ENCODE results near the gene OAS3. TPM values are rescaled to one million over a fixed set of nuclear protein-coding genes. Genes with fewer than 3 reads are reported as not detected.

Gene OAS3
- polyA plus RNA-seq, 1 of the 3 experiments (the other 2 are of a cell fraction): 3.0 TPM

DNA sequence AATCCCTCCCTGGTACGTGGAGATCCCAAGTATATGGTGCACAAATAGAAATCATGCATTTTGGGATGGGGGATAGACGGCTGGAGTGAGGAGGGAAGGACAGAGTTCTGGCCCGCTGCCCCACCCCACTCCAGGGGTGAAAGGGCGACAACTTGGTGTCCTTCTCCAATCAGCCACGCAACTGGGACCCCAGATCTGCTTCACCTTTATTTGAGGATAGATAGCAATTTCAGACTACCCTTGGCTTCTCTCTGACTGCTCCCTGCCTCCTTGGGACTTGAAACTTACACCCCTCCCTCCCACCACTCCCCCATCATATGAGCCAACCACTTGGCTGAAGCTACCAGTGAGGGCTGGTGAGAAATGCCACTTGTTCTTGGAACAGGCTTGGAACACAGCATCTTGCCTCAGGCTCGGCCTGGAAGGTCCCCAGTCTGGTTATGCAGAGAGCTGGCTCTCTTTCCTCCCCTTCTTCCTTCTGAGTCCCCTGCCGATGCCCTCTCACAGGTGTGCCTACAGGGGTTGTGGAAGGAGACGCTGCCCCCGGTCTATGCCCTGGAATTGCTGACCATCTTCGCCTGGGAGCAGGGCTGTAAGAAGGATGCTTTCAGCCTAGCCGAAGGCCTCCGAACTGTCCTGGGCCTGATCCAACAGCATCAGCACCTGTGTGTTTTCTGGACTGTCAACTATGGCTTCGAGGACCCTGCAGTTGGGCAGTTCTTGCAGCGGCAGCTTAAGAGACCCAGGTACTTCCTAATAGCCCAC lies 8.1 kb downstream of the OAS3 start (continued):
- TF ChIP-seq PBX3 (IDR thresholded peaks at IDR 0.05) (no peak), JUND (IDR thresholded peaks at IDR 0.05) (no peak)

- H3K9me3 ChIP-seq: no peaks in the 10 kb centered on the region
- no peak overlapping the region for H3K9ac ChIP-seq
- H3K4me3 ChIP-seq (ENCODE audit: low read depth in 2 of 2, low read length in 1 of 2): no peak overlapping the region
- no peaks in the 10 kb centered on the region for H3K9me2 ChIP-seq
- H3K27ac ChIP-seq (ENCODE audit: low read depth in 2 of 2, low read length in 1 of 2): no peak overlapping the region
- H2AFZ ChIP-seq (ENCODE audit: low read depth): no peak overlapping the region
- H3K36me3 ChIP-seq (replicated peaks in 1 of 2; ENCODE audit: control insufficient read depth in 1 of 2, insufficient read depth in 2 of 2, low read length in 1 of 2): no peaks in the 10 kb centered on the region
- TF ChIP-seq, protein P1, sequence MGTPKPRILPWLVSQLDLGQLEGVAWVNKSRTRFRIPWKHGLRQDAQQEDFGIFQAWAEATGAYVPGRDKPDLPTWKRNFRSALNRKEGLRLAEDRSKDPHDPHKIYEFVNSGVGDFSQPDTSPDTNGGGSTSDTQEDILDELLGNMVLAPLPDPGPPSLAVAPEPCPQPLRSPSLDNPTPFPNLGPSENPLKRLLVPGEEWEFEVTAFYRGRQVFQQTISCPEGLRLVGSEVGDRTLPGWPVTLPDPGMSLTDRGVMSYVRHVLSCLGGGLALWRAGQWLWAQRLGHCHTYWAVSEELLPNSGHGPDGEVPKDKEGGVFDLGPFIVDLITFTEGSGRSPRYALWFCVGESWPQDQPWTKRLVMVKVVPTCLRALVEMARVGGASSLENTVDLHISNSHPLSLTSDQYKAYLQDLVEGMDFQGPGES (IDR thresholded peaks at IDR 0.05; ENCODE audit: low read depth, low read length): no peak
- TF ChIP-seq USF1 (IDR thresholded peaks at IDR 0.05; ENCODE audit: borderline replicate concordance, low read depth): no peak
- no peak for TF ChIP-seq YY1 (IDR thresholded peaks at IDR 0.05; ENCODE audit: low read depth)
- TF ChIP-seq CHD2 (IDR thresholded peaks at IDR 0.05; ENCODE audit: low read length, partially characterized antibody): no peak
- TF ChIP-seq SIN3A (IDR thresholded peaks at IDR 0.05; ENCODE audit: borderline replicate concordance, low read depth, low read length): no peak
- TF ChIP-seq SMC3 (IDR thresholded peaks at IDR 0.05; ENCODE audit: low read depth, low read length): no peak
- no peak for TF ChIP-seq EP300 (IDR thresholded peaks at IDR 0.05; ENCODE audit: borderline replicate concordance in 1 of 2, low read depth in 1 of 2, low read length in 1 of 2)
- TF ChIP-seq FOXJ3 (CRISPR knock-in tag; IDR thresholded peaks at IDR 0.05): no peak
- TF ChIP-seq FOXM1 (IDR thresholded peaks at IDR 0.05; ENCODE audit: low read depth): no peak
- TF ChIP-seq, protein P2, sequence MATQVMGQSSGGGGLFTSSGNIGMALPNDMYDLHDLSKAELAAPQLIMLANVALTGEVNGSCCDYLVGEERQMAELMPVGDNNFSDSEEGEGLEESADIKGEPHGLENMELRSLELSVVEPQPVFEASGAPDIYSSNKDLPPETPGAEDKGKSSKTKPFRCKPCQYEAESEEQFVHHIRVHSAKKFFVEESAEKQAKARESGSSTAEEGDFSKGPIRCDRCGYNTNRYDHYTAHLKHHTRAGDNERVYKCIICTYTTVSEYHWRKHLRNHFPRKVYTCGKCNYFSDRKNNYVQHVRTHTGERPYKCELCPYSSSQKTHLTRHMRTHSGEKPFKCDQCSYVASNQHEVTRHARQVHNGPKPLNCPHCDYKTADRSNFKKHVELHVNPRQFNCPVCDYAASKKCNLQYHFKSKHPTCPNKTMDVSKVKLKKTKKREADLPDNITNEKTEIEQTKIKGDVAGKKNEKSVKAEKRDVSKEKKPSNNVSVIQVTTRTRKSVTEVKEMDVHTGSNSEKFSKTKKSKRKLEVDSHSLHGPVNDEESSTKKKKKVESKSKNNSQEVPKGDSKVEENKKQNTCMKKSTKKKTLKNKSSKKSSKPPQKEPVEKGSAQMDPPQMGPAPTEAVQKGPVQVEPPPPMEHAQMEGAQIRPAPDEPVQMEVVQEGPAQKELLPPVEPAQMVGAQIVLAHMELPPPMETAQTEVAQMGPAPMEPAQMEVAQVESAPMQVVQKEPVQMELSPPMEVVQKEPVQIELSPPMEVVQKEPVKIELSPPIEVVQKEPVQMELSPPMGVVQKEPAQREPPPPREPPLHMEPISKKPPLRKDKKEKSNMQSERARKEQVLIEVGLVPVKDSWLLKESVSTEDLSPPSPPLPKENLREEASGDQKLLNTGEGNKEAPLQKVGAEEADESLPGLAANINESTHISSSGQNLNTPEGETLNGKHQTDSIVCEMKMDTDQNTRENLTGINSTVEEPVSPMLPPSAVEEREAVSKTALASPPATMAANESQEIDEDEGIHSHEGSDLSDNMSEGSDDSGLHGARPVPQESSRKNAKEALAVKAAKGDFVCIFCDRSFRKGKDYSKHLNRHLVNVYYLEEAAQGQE (IDR thresholded peaks at IDR 0.05; ENCODE audit: low read depth, low read length): no peak
- no peak for TF ChIP-seq RAD21 (IDR thresholded peaks at IDR 0.05; ENCODE audit: low read length)
- TF ChIP-seq GABPA (IDR thresholded peaks at IDR 0.05; ENCODE audit: low read depth): no peak
- no peak for TF ChIP-seq RCOR1 (IDR thresholded peaks at IDR 0.05; ENCODE audit: low read length)
- no peak for TF ChIP-seq FOSL2 (IDR thresholded peaks at IDR 0.05; ENCODE audit: borderline replicate concordance, low read depth)
- TF ChIP-seq EZH2phosphoT487 (IDR thresholded peaks at IDR 0.05; ENCODE audit: borderline replicate concordance, low read depth): no peak
- no peak for TF ChIP-seq MXI1 (IDR thresholded peaks at IDR 0.05; ENCODE audit: low read depth, low read length)
- WGBS (ENCODE audit: low lambda C conversion rate): 8% methylated on average over 1 of the region's 1 CpG
- no peak overlapping the region for H3K4me2 ChIP-seq
- H3F3A ChIP-seq (replicated peaks; ENCODE audit: insufficient read depth): no peaks in the 10 kb centered on the region
- H3K4me1 ChIP-seq (ENCODE audit: control insufficient read depth in 1 of 2, insufficient read depth in 2 of 2, low read depth in 1 of 2, low read length in 1 of 2): peaks cover 0 to 16% of the 10 kb centered on the region in 2 experiments; a peak in 2 of 4 replicates
- H3K79me2 ChIP-seq (ENCODE audit: insufficient read depth): no peaks in the 10 kb centered on the region
- no peaks in the 10 kb centered on the region for H4K20me1 ChIP-seq (ENCODE audit: insufficient read depth)
- ChIA-PET POLR2A (no interaction called here), CTCF (interaction anchor here (1.5 kb wide), 1 partner anchor 47 kb away, joined by 5 read pairs; no protein-coding TSS in a partner anchor)
- no peak for DNase-seq
- H3K27me3 ChIP-seq (ENCODE audit: insufficient read depth): no peaks in the 10 kb centered on the region
Measured at GRCh38 chr12:112947314-112947713, 9.0 kb downstream of the OAS3 start.
